Keratinocyte (primary cell): Measurements from ENCODE around the gene INPP5B. TPM values are rescaled to one million over a fixed set of nuclear protein-coding genes. Genes with fewer than 3 reads are reported as not detected.

Source experiments
- DNase-seq: peaks from one replicate; pipeline ENCODE4 v3.0.0-alpha.2; 2011; ENCODE audit warnings: low read depth, missing footprints, low spot score
- FAIRE-seq: peaks from 2 replicates; lab custom pipeline; 2011; peaks lifted over from hg19 to GRCh38; lab: Jason Lieb, UNC
- H2AFZ ChIP-seq: 2 replicates; pipeline ENCODE4 v1.6.0; 2012; ENCODE audit warnings: low read length, control low read depth, inconsistent platforms; ENCODE audit not compliant: control insufficient read depth
- H3K27ac ChIP-seq: 2 replicates; pipeline ENCODE4 v1.5.1; 2011; ENCODE audit warnings: low read length; ENCODE audit not compliant: control insufficient read depth, insufficient read depth
- H3K27me3 ChIP-seq: 3 replicates; pipeline ENCODE4 v1.6.0; 2011; ENCODE audit warnings: low read length; ENCODE audit not compliant: control insufficient read depth, insufficient read depth; ENCODE audit errors: extremely low read depth
- H3K36me3 ChIP-seq, 2 experiments: 2 replicates in 1 of 2; 3 replicates in 1 of 2; pipeline ENCODE4 v1.5.1; 2011; ENCODE audit warnings: low read length in 2 of 2, mild to moderate bottlenecking in 1 of 2; ENCODE audit not compliant: control insufficient read depth in 2 of 2, insufficient read depth in 2 of 2; ENCODE audit errors: extremely low read depth in 1 of 2
- H3K4me1 ChIP-seq: 3 replicates; pipeline ENCODE4 v1.5.1; 2011; ENCODE audit warnings: low read length; ENCODE audit not compliant: control insufficient read depth, insufficient read depth; ENCODE audit errors: extremely low read depth
- H3K4me2 ChIP-seq: 3 replicates; pipeline ENCODE4 v1.6.0; 2011; ENCODE audit warnings: low read depth, low read length; ENCODE audit not compliant: control insufficient read depth, insufficient read depth; ENCODE audit errors: extremely low read depth
- H3K4me3 ChIP-seq, 3 experiments: fragments of 200-600 bp in 1 of 3; sonication (generic) in 1 of 3; 2 replicates in 2 of 3; 3 replicates in 1 of 3; pipeline ENCODE4 v1.5.1; 2011 to 2016; ENCODE audit warnings: low read length in 3 of 3, mild to moderate bottlenecking in 3 of 3, control low read depth in 2 of 3, inconsistent platforms in 1 of 3, low read depth in 1 of 3, mixed read lengths in 1 of 3, mixed run types in 1 of 3, moderate library complexity in 1 of 3; ENCODE audit not compliant: control insufficient read depth in 2 of 3, insufficient read depth in 2 of 3; ENCODE audit errors: extremely low read depth in 1 of 3
- H3K79me2 ChIP-seq: 2 replicates; pipeline ENCODE4 v1.6.0; 2012; ENCODE audit warnings: low read length; ENCODE audit not compliant: control insufficient read depth, insufficient read depth
- H3K9ac ChIP-seq: 3 replicates; pipeline ENCODE4 v1.6.0; 2011; ENCODE audit warnings: low read length; ENCODE audit not compliant: control insufficient read depth, insufficient read depth; ENCODE audit errors: extremely low read depth
- H3K9me1 ChIP-seq: 3 replicates; pipeline ENCODE4 v1.6.0; 2011; ENCODE audit warnings: low read length; ENCODE audit not compliant: control insufficient read depth, insufficient read depth; ENCODE audit errors: extremely low read depth
- H3K9me3 ChIP-seq: 2 replicates; pipeline ENCODE4 v1.5.1; 2012; ENCODE audit warnings: low read depth, low read length; ENCODE audit not compliant: control insufficient read depth
- H4K20me1 ChIP-seq: 3 replicates; pipeline ENCODE4 v1.6.0; 2011; ENCODE audit warnings: low read length; ENCODE audit not compliant: control insufficient read depth, insufficient read depth; ENCODE audit errors: extremely low read depth
- EZH2 ChIP-seq: IDR thresholded peaks from one replicate; pipeline ENCODE4 v1.6.1; 2012; ENCODE audit warnings: inconsistent platforms, mild to moderate bottlenecking, low read length, moderate library complexity
- dilution Hi-C: fragments of 300-500 bp; cut with MboI; formaldehyde crosslinking; loops from one replicate; pipeline ENCODE4 v1.7.0; 2020; ENCODE audit warnings: low sequenced_read_pairs; ENCODE audit not compliant: extremely low pct_ligation_motif_present
- polyA plus RNA-seq, 5 experiments: library from polyadenylated mRNA; depleted of rRNA in 3 of 5; stranded (reverse) in 3 of 5; stranded (forward) in 1 of 5; unstranded in 1 of 5; fragments of >200 nt; gene quantifications; 1 replicate in 1 of 5; 2 replicates in 3 of 5; 3 replicates in 1 of 5; pipeline versions ENCODE4 v1.2.1 to v1.2.3, GENCODE V29; 2011 to 2012; ENCODE audit warnings: missing spikeins in 2 of 5, low read depth in 1 of 5, low replicate concordance in 1 of 5
- TF ChIP-seq, protein P1 (sequence below), 3 experiments: IDR thresholded peaks in 1 of 3; conservative IDR thresholded peaks in 1 of 3; optimal IDR thresholded peaks in 1 of 3; 2 replicates in 2 of 3; 3 replicates in 1 of 3; pipeline versions ENCODE3 to v1.5.1; 2011; ENCODE audit warnings: low read length in 3 of 3, mild to moderate bottlenecking in 3 of 3, moderate library complexity in 2 of 3, control low read depth in 1 of 3, inconsistent platforms in 1 of 3; ENCODE audit not compliant: insufficient read depth in 2 of 3; ENCODE audit errors: extremely low read depth in 1 of 3

Gene INPP5B
- polyA plus RNA-seq, 1 donor (not counting 4 experiments of a cell fraction or from before 2014, with no cell fraction given), result 6.4 TPM

DNA sequence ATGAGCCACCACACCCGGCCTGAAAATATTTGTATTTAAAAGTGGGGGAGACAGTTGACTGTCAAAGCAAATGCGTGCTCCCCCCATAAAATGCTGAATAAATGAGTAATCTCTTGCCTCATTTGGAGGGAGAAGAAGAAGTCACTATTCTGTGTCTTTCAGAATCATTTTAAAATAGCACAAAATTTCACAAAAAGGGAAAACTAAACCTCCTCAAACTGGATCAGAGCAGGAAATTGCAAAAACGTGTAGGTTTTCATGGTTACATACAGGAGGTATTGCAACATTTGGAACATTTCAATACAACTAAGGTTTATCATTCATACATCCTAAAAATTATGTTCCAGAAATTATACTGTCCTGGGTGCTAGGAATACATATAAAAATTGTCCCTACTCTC lies 101.1 kb downstream of the INPP5B start:
- FAIRE-seq (no peak), DNase-seq (no peak)
- TF ChIP-seq, protein P1, sequence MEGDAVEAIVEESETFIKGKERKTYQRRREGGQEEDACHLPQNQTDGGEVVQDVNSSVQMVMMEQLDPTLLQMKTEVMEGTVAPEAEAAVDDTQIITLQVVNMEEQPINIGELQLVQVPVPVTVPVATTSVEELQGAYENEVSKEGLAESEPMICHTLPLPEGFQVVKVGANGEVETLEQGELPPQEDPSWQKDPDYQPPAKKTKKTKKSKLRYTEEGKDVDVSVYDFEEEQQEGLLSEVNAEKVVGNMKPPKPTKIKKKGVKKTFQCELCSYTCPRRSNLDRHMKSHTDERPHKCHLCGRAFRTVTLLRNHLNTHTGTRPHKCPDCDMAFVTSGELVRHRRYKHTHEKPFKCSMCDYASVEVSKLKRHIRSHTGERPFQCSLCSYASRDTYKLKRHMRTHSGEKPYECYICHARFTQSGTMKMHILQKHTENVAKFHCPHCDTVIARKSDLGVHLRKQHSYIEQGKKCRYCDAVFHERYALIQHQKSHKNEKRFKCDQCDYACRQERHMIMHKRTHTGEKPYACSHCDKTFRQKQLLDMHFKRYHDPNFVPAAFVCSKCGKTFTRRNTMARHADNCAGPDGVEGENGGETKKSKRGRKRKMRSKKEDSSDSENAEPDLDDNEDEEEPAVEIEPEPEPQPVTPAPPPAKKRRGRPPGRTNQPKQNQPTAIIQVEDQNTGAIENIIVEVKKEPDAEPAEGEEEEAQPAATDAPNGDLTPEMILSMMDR (optimal IDR thresholded peaks at IDR 0.05 in 1 of 3, IDR thresholded peaks at IDR 0.05 in 1 of 3, conservative IDR thresholded peaks at IDR 0.05 in 1 of 3; ENCODE audit: extremely low read depth in 1 of 3, insufficient read depth in 2 of 3, low read length in 3 of 3), result no peak
- TF ChIP-seq EZH2, result no peak
- Histone ChIP-seq H3K4me1 (no peaks in the 10 kb centered on the region), H3K9me3 (no peaks in the 10 kb centered on the region), H3K36me3 (peaks cover 13 to 17% of the 10 kb centered on the region in 2 experiments), H3K4me3 (no peak overlapping the region), H3K4me2 (no peak overlapping the region), H2AFZ (no peak overlapping the region), H3K9me1 (no peaks in the 10 kb centered on the region), H4K20me1 (peaks cover 4% of the 10 kb centered on the region), H3K27ac (no peak overlapping the region), H3K27me3 (no peaks in the 10 kb centered on the region), H3K9ac (no peak overlapping the region), H3K79me2 (peaks cover 72% of the 10 kb centered on the region)
- dilution Hi-C loops, result no loop called here

DNA sequence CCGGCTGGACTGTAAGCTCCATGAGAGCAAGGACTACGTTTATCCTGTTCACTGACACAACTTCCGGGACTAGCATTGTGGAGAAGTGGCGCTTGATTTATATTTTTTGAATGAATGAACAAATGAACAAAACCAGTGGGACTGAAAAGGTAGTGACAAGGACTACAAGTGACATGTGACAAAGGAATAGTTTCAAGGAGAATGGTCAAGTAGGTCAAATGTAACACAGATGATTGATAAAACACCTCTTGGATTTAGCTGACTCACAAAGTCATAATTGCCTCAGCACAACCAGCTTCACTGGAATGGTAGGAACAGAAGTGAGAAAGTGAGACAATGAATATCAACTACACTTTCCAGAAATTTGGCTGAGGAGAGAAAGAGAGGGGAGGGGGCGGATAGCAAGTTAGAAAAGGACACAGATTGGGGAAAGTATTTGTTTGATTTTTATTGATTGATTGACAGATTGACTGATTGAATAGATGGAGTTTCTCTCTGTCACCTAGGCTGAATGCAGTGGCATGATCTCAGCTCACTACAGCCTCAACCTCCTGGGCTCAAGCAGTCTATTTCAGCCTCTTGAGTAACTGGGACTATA lies 101.7 kb downstream of the INPP5B start:
- TF ChIP-seq, protein P1 (optimal IDR thresholded peaks at IDR 0.05 in 1 of 3, IDR thresholded peaks at IDR 0.05 in 1 of 3, conservative IDR thresholded peaks at IDR 0.05 in 1 of 3; ENCODE audit: extremely low read depth in 1 of 3, insufficient read depth in 2 of 3, low read length in 3 of 3), result no peak
- TF ChIP-seq EZH2, result no peak
- H3K4me1 ChIP-seq, result no peaks in the 10 kb centered on the region
- no peaks in the 10 kb centered on the region for H3K9me3 ChIP-seq
- no peak overlapping the region for H3K4me2 ChIP-seq
- no peak overlapping the region for H3K9ac ChIP-seq
- H3K27ac ChIP-seq, result no peak overlapping the region
- no peak overlapping the region for H2AFZ ChIP-seq
- H3K27me3 ChIP-seq, result no peaks in the 10 kb centered on the region
- FAIRE-seq (no peak), DNase-seq (no peak)
- peaks cover 66% of the 10 kb centered on the region for H3K79me2 ChIP-seq
- H3K4me3 ChIP-seq, result no peak overlapping the region
- H3K36me3 ChIP-seq, result peaks cover 13 to 20% of the 10 kb centered on the region in 2 experiments
- dilution Hi-C loops, result no loop called here
- H4K20me1 ChIP-seq, result peaks cover 4% of the 10 kb centered on the region
- H3K9me1 ChIP-seq, result no peaks in the 10 kb centered on the region
